ENCODE results near the gene SLC1A3.
"Not testable (repeated sequence)": the region's sequence is repeated elsewhere in the genome, so short reads cannot be mapped to it uniquely, and the experiment has no call there.

The SLC1A3 gene

DNA sequence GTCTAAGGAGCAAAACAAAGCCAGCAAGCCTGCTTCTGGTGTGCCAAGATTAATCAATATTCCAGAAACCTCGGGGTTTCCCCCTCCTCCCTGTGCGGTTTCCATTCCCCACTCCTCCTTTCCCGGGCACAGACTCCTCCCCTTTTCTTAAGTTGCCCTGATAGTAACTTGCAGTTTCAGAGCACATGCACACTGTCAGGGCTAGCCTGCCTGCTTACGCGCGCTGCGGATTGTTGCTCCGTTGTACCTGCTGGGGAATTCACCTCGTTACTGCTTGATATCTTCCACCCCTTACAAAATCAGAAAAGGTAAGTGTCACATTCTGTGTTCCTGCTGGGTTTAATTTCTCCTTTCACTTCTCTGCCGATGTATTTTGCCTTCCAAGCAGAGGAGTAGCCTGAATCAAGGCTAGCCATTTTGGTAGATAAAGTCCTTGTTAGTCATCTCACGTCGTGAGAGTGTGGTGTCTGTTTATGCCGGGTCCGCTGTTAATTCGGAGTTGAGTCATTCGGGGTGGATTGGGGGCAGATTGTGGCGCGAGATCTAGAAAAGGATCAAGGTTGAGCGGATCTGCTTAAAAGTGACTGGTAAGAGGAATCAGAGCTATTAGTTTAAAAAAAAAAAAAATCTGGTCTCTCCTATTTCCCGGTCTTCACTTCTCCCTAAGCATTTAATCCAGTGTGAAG lies at the start of gene SLC1A3:
Gene SLC1A3 (plus strand): TSS at position 179 of the 686 bp plus-strand sequence. CDS start 1,818 bp downstream, outside the sequence.
- DNase-seq (ENCODE audit: low read depth, low spot score), result no peak

DNA sequence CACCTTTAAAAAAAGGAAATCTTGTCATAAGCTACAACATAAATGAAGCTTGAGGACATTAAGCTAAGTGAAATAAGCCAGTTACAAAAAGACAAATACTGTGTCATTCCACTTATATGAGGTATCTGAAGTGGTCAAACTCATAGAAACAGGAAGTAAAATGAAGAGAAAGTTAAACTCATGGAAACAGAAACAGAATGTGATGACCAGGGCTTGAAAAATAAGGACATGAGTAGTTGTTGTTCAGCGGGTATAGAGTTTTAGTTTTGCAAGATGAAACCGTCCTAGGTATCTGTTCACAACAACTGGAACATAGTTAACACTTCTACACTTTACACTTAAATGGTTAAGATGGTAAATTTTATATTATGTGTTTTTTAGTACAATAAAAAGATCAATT lies 47.8 kb upstream of the SLC1A3 start:
- DNase-seq (ENCODE audit: low read depth, low spot score), result no peak

DNA sequence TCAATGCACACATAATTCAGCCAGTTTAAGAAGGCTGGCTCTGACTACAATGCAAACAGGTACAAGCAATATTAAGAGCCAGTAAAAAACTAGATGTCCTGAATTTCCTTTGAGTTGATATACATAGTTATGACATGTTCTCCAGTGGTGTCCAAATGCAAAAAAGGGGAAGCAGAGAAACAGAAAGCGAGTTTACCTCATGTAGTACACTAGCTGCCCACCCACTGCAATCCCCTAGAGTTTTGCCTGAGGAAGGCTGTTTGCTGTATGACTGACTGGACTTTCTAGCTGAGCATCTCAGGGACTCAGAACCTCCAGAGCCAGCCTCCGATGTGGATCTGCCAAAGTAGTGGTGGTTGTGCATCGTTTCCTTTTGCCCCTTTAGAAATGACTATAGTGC lies 44.8 kb upstream of the SLC1A3 start:
- no peak for DNase-seq (ENCODE audit: low read depth, low spot score)

DNA sequence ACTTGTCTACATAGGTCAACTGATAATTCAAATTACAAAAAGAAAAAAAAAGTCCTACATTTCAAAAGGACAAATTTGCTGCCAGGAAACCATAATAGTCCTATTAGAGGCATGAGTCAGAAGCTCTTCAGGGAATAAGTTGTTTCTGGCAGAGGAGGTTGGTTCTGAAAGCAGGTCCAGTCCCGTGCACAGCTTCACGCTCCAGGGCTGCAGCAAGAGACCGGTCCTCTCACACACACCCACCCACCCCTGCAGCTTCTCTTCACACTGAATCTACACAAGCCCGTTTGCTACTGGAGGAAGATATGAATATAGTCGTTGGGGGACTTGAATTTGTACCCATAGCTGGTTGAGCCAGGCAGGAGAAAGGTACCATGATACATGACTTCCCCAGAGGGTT lies 36.9 kb upstream of the SLC1A3 start:
- DNase-seq (ENCODE audit: low read depth, low spot score), result no peak

DNA sequence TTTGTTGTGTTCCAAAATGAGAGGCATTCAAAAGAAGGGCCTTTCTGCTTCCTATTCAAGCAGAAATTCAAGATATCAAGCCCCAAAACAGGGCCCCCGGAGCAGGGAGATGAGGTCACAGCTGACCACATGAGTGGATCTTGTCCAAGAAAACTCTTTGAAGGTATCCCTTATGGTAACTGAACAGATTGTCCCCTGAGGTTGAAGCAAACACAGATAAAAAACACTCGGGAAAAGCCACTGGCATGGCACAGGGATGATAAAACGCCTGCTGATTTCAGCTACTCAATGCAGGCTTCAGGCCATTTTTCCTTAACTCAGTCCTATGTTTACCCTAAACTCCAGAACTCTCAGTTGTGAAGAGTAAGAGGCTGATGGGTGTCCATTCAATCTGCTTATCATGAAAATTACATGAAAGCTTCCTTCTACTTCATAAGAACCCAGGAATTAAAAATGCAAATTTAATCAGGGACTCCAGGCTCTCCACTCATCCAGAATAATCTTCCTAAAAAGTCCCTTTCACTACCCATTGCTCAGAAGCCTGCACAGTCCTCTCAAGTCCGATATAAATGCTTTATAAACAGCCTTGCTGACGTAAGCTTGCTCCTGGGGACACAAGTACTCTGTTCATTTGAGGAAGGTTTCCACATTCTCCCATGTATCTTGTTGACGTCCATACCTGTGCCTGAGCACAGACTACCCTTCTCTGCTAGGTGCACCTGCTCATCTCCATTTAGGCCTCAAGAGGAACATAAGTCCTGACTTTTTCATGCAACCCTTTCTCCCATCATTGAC lies 35.9 kb upstream of the SLC1A3 start:
- DNase-seq (ENCODE audit: low read depth, low spot score), result no peak

DNA sequence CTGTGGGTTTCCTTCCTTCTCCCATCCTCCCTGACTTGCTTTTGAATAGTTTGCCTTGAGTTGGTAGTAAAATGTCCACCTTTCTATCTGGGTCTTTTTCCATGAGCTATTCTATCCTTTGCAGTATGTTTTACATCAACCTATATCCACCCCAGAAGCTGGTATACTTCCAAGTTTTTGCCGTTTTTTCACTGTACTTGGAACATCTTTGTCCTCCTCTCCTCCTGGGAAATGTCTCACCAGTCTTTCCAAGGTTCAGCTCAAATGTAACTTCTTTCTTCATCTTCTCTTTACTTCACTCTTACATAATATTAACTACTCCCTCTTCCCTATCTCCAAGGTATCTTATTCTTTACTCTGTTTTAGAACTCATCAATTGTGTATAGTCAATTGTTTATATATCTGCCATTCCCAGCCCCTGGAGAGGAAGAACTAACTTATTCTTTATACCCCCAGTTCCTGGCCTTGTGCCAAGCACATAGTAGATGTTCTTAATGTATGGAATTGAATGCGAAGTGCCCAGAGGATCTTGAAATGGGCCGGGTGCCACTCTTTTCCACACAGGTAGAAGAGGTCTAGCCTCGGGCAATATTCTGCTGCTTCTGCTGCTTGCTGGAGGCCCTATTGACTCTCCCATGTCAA lies 34.9 kb upstream of the SLC1A3 start:
- DNase-seq (ENCODE audit: low read depth, low spot score), result no peak

DNA sequence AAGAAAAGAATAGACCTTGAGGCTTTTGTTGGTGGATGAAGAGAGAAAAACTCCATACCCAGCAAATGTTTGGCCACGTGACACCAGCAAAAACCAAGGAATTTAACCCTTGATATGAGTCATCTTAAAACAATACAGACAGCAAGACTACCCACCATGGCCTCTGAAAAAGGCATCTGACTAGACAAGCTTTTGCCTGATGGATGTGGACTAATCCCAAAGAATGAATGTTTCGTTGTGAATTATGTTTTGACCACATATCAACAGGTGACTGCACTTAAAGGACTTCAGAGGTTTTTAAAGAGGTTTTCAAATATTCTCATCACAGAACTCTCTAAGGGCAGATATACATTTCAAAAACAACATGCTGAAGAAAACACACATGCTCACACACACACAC lies 33.0 kb upstream of the SLC1A3 start:
- no peak for DNase-seq (ENCODE audit: low read depth, low spot score)

DNA sequence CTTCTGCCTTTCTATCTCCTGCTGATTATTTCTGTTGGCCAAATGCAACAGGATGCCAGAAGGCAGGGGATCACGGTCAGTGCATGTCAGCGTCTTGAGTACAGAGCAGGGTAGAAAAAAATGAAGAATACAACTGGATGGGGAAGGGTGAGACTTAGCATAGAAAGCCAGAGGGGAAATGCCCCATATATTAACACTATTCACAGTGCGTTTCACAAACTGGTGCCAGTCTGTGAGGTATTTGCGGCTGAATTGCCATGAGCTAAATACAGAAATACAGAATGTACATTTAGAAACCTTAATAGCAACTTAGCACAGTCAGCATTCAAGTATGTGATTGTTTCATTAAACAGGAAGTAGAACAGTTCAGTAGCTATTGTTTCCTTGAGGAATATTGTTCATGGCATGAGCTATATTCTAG lies 31.0 kb upstream of the SLC1A3 start:
- no peak for DNase-seq (ENCODE audit: low read depth, low spot score)

DNA sequence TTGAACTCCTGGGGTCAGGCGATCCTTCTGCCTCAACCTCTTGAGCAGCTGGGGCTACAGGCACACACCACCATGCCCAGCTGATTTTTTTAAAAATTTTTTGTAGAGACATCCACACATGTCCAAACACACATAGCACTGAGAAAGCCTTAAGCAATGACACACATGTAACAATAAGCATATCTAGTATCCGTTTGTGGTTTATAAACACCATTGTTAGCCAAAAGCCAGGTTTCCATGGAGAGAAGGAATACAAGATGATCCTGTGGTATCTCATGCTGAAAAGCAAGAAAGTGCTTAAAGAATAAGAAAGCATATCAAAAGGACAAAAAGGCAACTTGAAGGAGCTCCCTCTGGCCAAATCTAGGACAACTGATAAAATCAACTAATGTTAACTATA lies 29.7 kb upstream of the SLC1A3 start:
- no peak for DNase-seq (ENCODE audit: low read depth, low spot score)

DNA sequence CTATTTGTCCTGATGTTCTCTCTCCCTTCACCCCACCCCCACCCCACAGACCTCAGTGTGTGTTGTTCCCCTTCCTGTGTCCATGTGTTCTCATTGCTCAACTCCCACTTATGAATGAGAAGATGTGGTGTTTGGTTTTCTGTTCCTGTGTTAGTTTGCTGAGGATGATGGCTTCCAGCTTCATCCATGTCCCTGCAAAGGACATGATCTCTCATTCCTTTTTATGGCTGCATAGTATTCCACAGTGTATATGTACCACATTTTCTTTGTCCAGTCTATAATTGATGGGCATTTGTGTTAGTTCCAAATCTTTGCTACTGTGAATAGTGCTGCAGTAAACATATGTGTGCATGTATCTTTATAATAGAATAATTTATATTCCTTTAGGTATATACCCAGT lies 26.5 kb upstream of the SLC1A3 start:
- DNase-seq (ENCODE audit: low read depth, low spot score), result not testable (repeated sequence)

DNA sequence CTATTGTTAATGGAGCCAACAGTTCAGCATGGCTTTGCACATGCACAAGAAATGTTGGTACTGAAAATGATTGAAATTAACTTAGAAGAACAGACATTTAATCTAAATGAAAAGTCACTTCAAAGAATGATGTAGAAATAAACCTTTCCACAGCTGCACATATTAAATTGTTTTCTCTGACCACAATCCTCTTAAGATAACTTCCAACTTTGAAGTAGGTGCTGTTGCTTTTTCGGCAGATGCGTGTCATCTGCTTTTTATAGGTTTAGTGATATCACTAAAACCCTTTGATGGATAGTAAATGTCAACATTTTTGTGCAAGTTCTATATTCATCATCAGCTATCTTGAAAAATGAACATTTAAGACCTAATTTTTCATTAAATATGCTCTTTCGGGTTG lies 25.3 kb upstream of the SLC1A3 start:
- DNase-seq (ENCODE audit: low read depth, low spot score), result no peak

DNA sequence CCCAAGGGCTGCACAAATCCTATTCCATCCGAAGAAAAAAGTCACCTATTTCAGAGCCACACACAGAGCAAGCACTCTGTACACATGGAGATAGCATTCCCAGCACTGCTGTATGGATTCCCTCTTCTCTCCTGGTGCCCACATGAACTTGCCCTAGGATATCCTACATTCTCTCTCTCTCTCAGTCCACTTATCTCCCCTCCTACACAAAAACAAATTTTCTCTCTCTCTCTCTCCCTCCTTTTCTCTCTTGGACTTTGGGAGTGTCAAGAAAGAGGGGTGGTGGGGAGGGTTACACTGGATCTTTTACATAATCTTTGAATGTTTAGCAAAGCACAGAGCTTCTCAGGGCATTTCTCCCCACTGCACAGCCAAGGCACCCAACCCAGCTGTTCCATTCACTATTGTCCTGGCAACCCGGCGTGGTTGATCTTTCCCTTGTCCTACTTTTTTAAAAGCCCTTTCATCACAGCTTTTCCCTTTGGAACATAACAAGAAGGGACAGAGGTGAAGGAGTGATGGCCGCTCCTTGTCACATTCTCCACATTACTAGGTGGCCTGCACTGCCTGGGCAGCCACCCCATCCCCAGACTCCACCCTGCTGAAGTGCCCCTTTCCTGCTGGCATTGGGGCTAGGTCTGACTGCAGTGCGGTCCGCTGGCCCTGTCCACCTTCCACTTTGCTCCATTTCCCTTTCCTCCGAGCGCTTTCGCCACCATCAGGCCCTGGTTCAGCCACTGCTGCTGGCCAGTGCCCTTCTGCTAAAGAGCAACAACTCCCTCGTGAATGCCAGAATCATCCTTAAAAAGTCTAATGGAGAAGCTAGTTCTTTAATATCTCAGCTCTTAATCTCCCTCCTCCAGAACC lies 22.2 kb upstream of the SLC1A3 start:
- no peak for DNase-seq (ENCODE audit: low read depth, low spot score)

DNA sequence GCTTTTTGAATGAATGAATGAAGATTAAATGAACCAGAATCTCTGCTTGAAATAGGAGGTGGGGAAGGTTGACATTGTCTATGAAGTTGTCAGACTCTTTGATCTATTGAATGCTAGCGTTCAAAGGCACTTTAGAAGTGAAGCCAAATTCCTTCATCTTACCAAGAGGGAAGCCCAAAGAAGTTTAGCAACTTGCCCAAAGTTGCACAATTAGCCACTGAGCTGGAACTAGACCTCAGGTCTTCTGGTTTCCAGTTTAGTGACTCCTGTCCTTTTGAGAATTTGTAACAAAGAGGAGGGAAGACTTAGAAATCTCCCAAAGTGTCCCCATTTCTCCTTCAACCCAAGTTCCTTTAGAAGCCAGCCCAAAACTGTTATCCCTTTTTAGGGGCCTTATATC lies 20.7 kb upstream of the SLC1A3 start:
- no peak for DNase-seq (ENCODE audit: low read depth, low spot score)

DNA sequence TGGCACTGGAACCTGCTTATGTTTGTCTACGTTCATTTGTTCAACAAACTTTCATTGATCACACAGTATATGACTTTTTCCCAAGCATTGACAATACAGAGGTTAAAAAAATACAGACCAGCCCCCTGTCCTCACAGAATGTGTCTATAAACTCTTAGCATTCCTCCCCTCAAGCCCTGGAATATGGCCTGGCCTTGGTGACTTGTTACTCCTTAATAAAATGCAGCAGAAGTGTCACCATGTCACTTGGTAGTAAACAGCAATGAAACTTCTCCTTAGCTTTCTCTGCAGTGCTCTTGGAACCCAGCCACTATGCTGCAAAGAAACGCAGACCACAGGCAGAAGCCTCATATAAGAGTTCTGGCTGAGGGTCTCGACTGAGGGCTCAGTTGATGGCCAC lies 19.1 kb upstream of the SLC1A3 start:
- DNase-seq (ENCODE audit: low read depth, low spot score), result no peak

DNA sequence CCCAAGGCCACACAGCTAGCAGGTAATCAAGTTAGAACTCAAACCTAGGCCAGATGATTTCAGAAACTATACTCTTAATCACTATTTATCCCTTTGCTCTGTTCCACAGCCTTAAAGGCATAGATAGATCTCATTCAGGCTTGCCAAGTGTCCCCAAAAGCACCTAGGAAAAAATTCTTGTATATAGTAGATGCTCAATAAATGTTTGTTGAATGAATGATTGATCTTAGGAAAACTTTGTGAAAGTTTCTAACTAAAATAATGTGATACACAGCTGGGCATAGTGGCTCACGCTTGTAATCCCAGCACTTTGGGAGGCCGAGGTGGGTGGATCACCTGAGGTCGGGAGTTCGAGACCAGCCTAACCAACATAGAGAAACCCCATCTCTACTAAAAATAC lies 16.7 kb upstream of the SLC1A3 start:
- DNase-seq (ENCODE audit: low read depth, low spot score), result not testable (repeated sequence)

DNA sequence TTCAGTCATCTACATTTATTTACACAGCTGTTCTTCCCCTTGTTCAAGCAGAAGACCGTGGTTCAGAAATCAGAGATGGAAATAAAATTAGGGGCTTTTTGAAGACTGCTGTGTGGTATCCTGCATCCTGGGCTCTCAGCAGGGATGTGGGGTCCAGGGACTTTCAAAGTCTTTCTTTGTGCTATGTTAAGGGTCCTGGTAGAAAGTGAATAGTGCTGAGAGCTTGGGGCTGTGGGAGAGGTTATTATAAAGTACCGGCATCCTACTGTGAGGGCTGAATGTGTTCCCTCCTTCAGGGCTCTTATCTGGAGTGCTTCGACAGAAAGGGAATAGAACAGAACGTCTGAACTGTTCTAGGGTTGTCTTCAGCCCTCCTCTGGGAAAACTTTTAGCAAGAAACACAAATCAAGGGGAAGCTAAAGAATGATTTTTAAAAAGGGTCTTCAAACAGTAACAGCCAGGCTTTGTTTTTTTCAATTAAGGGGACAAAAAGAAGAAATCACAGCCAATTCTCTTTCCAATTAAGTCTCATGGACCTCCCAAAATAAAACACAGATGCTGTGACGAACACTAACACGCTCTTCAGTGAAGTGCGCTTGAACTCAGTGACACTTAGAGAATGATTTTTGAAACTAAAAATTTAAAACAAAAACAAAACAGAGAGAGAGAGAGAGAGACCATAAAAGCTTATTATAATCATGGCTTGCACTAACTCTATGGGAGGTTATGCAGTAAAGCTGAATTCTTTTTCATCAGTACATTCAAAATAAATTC lies 15.7 kb upstream of the SLC1A3 start:
- DNase-seq (ENCODE audit: low read depth, low spot score), result no peak

DNA sequence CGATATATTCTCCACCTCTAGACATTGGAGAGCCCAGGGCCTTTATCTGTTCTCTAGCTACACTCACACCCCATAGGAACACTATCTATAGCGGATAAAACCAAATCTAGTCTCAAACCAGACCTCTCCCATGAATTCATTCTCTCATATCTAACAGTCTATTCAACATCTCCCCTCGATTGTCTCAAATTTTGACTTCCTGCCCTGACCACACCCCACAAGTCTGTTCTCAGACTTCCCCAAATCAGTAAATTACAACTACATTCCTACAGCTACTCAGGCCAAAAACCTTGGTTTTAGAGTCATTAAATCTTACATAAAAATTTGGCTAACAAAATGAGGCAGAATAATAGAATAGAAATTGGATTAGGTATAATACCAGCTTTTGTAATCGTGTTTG lies 12.5 kb upstream of the SLC1A3 start:
- no peak for DNase-seq (ENCODE audit: low read depth, low spot score)

DNA sequence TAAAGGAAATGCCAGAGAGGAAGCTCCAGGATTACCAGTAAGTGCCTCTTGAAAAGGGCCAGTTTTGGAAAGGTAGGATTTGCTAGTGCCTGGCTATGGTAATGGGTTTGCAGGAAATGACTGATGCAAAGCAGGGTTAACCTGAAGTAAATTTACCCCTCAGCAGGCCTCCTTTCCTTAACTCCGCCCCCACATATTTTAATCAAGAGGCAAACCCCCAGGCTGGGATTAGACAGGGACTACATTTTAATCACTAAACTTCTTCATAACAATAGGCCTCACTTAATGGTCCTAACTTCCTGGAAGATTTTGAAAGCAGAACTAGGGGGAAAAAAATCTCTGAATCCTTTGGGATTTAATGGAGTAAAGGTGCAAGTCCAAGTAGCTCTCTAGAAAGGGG lies 10.2 kb upstream of the SLC1A3 start:
- no peak for DNase-seq (ENCODE audit: low read depth, low spot score)

DNA sequence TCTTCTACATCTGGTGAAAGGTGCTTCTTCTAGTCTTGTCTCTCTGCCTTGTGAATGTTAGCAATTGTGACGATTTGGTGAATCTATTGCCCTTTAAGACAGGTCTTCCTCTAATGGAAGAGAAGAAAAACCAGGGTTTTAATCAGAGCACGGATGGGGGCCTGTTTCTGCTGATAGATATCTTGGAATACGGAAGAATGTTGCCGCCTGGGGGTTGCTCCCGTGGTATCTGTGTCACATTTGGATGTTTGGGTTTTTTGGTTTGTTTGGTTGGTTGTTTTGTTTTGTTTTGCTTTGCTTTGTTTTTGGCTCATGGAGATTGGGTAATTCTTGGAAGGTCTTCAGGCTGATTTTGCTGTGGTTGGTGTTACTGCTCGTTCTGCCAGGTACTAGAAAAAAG lies 9.7 kb upstream of the SLC1A3 start:
- DNase-seq (ENCODE audit: low read depth, low spot score), result no peak

DNA sequence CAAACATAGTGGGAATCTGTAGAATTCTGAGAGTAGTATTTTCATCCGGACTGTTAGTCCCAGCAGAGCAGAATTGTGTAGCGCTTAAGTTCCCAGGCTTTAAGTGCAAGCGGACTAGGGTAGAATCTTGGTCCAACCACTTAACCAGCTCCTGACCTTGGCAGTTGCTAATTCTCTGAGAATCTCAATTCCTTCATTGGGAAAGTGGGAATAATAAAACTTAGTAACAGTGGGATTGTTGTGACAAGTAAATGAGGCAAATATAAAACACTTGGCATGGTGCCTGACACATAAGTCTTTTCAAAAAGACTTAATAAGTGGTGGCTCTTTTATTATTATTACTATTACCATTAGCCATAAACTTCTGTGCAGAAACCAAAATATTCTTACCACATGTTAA lies 8.4 kb upstream of the SLC1A3 start:
- no peak for DNase-seq (ENCODE audit: low read depth, low spot score)

All from activated naive CD8-positive, alpha-beta T cell treated with anti-CD3 and anti-CD28 coated beads, Interleukin-2, amount 50 U/mL, for 16 hours (primary cell).